H1 (cell line): ENCODE measurements around the gene IDH2. TPM values are rescaled to one million over a fixed set of nuclear protein-coding genes. Genes with fewer than 3 reads are reported as not detected.

ENCODE experiments used
- CBX8 ChIP-seq: fragments of 300-800, 300-1000 bp; sonication (generic); IDR thresholded peaks from 2 replicates; pipeline ENCODE4 v1.7.1; 2016; ENCODE audit warnings: low read depth, low read length, borderline replicate concordance
- CHD1 ChIP-seq: IDR thresholded peaks from 2 replicates; pipeline ENCODE4 v1.6.1; 2012; ENCODE audit warnings: low read depth, low read length, improper control_type of control experiment
- FOSL1 ChIP-seq: IDR thresholded peaks from 2 replicates; pipeline ENCODE4 v1.6.1; 2011; ENCODE audit warnings: mild to moderate bottlenecking, low read depth, low read length, moderate library complexity; ENCODE audit not compliant: insufficient read depth
- GTF2F1 ChIP-seq: IDR thresholded peaks from 2 replicates; pipeline ENCODE4 v1.6.1; 2012; ENCODE audit warnings: low read depth, low read length, improper control_type of control experiment, borderline replicate concordance
- KDM5A ChIP-seq: fragments of 200-600 bp; IDR thresholded peaks from 2 replicates; pipeline ENCODE4 v1.7.1; 2012; ENCODE audit warnings: mild to moderate bottlenecking, low read length, inconsistent platforms, mixed read lengths
- POLR2AphosphoS5 ChIP-seq: IDR thresholded peaks from 2 replicates; pipeline ENCODE4 v1.6.1; 2011; ENCODE audit warnings: low read depth, low read length
- RBBP5 ChIP-seq: IDR thresholded peaks from 2 replicates; pipeline ENCODE4 v1.7.1; 2012; ENCODE audit warnings: low read depth, mild to moderate bottlenecking, inconsistent platforms, low read length, moderate library complexity, borderline replicate concordance
- SP1 ChIP-seq: IDR thresholded peaks from 2 replicates; pipeline ENCODE4 v1.6.1; 2011; ENCODE audit warnings: low read depth, low read length
- SUZ12 ChIP-seq: fragments of 200-600 bp; sonication (generic); IDR thresholded peaks from 2 replicates; pipeline ENCODE4 v1.6.1; 2012; ENCODE audit warnings: mild to moderate bottlenecking, inconsistent platforms, low read length, moderate library complexity, mixed read lengths
- TAF1 ChIP-seq: IDR thresholded peaks from 2 replicates; pipeline ENCODE4 v1.6.1; 2011; ENCODE audit warnings: mild to moderate bottlenecking, low read depth, low read length
- polyA plus RNA-seq, 7 experiments: library from polyadenylated mRNA; depleted of rRNA in 3 of 7; stranded (reverse) in 5 of 7; unstranded in 2 of 7; fragments of >200 nt in 5 of 7; fragments of 200-250 nt in 2 of 7; gene quantifications; 1 replicate in 5 of 7; 2 replicates in 1 of 7; 4 replicates in 1 of 7; pipeline versions ENCODE4 v1.2.1 to v1.2.3, GENCODE V29; 2011 to 2013; ENCODE audit warnings: missing spikeins in 2 of 7, mixed read lengths in 2 of 7
- total RNA-seq: library from RNA; stranded (reverse); fragmentation: NEBNext Ultra II Directional; extraction: Animal tissue kit (Norgen Biotek cat#: 25700); gene quantifications from 2 replicates; pipeline ENCODE4 v1.2.1, GENCODE V29; 2021
- TF ChIP-seq, protein P1 (sequence below): fragments of 300-600 bp; sonication (generic); IDR thresholded peaks from 2 replicates; pipeline ENCODE4 v1.7.1; 2012; ENCODE audit warnings: low read length, moderate library complexity, mild to moderate bottlenecking, inconsistent platforms; ENCODE audit not compliant: insufficient replicate concordance

The IDH2 gene
- total and polyA plus RNA-seq, 2 of the 8 experiments (the other 6 are each of a cell fraction or from before 2014, with no cell fraction given): 64.2 to 84.6 TPM

DNA sequence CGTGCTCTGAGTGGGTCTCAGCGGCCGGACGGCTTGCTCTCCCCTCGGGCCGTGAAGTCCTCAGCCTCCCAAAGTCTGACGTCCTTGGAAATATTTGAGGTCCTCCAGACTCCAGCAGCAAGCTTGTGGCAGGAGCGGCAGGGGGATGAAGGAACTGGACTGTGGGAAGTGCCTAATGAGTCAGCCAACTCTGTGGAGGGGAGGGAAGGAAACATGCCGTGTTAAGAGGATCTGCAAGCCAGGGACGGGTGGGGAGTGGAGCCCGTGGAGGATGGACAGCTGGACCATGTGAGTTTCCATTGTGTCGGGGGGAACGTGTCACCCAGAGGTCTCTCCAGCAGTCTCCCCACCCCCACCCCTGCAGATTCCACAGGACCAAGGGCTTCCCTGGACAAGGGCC is 39.4 kb upstream of the IDH2 start (continued):
- TF ChIP-seq, protein P1, sequence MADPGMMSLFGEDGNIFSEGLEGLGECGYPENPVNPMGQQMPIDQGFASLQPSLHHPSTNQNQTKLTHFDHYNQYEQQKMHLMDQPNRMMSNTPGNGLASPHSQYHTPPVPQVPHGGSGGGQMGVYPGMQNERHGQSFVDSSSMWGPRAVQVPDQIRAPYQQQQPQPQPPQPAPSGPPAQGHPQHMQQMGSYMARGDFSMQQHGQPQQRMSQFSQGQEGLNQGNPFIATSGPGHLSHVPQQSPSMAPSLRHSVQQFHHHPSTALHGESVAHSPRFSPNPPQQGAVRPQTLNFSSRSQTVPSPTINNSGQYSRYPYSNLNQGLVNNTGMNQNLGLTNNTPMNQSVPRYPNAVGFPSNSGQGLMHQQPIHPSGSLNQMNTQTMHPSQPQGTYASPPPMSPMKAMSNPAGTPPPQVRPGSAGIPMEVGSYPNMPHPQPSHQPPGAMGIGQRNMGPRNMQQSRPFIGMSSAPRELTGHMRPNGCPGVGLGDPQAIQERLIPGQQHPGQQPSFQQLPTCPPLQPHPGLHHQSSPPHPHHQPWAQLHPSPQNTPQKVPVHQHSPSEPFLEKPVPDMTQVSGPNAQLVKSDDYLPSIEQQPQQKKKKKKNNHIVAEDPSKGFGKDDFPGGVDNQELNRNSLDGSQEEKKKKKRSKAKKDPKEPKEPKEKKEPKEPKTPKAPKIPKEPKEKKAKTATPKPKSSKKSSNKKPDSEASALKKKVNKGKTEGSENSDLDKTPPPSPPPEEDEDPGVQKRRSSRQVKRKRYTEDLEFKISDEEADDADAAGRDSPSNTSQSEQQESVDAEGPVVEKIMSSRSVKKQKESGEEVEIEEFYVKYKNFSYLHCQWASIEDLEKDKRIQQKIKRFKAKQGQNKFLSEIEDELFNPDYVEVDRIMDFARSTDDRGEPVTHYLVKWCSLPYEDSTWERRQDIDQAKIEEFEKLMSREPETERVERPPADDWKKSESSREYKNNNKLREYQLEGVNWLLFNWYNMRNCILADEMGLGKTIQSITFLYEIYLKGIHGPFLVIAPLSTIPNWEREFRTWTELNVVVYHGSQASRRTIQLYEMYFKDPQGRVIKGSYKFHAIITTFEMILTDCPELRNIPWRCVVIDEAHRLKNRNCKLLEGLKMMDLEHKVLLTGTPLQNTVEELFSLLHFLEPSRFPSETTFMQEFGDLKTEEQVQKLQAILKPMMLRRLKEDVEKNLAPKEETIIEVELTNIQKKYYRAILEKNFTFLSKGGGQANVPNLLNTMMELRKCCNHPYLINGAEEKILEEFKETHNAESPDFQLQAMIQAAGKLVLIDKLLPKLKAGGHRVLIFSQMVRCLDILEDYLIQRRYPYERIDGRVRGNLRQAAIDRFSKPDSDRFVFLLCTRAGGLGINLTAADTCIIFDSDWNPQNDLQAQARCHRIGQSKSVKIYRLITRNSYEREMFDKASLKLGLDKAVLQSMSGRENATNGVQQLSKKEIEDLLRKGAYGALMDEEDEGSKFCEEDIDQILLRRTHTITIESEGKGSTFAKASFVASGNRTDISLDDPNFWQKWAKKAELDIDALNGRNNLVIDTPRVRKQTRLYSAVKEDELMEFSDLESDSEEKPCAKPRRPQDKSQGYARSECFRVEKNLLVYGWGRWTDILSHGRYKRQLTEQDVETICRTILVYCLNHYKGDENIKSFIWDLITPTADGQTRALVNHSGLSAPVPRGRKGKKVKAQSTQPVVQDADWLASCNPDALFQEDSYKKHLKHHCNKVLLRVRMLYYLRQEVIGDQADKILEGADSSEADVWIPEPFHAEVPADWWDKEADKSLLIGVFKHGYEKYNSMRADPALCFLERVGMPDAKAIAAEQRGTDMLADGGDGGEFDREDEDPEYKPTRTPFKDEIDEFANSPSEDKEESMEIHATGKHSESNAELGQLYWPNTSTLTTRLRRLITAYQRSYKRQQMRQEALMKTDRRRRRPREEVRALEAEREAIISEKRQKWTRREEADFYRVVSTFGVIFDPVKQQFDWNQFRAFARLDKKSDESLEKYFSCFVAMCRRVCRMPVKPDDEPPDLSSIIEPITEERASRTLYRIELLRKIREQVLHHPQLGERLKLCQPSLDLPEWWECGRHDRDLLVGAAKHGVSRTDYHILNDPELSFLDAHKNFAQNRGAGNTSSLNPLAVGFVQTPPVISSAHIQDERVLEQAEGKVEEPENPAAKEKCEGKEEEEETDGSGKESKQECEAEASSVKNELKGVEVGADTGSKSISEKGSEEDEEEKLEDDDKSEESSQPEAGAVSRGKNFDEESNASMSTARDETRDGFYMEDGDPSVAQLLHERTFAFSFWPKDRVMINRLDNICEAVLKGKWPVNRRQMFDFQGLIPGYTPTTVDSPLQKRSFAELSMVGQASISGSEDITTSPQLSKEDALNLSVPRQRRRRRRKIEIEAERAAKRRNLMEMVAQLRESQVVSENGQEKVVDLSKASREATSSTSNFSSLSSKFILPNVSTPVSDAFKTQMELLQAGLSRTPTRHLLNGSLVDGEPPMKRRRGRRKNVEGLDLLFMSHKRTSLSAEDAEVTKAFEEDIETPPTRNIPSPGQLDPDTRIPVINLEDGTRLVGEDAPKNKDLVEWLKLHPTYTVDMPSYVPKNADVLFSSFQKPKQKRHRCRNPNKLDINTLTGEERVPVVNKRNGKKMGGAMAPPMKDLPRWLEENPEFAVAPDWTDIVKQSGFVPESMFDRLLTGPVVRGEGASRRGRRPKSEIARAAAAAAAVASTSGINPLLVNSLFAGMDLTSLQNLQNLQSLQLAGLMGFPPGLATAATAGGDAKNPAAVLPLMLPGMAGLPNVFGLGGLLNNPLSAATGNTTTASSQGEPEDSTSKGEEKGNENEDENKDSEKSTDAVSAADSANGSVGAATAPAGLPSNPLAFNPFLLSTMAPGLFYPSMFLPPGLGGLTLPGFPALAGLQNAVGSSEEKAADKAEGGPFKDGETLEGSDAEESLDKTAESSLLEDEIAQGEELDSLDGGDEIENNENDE: no peak
- TF ChIP-seq CHD1: no peak
- no peak for TF ChIP-seq SP1
- no peak for TF ChIP-seq RBBP5
- TF ChIP-seq POLR2AphosphoS5: no peak
- TF ChIP-seq CBX8: no peak
- TF ChIP-seq KDM5A: no peak
- no peak for TF ChIP-seq GTF2F1
- no peak for TF ChIP-seq FOSL1
- TF ChIP-seq TAF1: no peak
- no peak for TF ChIP-seq SUZ12
